Activated effector memory CD4-positive, alpha-beta T cell treated with Interleukin-2 at 50 U/mL for 16 hours (primary cell): Measurements from ENCODE around the gene USP5.
"Not testable (repeated sequence)": the region's sequence is repeated elsewhere in the genome, so short reads cannot be mapped to it uniquely, and the experiment has no call there.

Experiments
- DNase-seq: peaks from one replicate; pipeline ENCODE4 v3.0.0-alpha.2; 2020

The USP5 gene

DNA sequence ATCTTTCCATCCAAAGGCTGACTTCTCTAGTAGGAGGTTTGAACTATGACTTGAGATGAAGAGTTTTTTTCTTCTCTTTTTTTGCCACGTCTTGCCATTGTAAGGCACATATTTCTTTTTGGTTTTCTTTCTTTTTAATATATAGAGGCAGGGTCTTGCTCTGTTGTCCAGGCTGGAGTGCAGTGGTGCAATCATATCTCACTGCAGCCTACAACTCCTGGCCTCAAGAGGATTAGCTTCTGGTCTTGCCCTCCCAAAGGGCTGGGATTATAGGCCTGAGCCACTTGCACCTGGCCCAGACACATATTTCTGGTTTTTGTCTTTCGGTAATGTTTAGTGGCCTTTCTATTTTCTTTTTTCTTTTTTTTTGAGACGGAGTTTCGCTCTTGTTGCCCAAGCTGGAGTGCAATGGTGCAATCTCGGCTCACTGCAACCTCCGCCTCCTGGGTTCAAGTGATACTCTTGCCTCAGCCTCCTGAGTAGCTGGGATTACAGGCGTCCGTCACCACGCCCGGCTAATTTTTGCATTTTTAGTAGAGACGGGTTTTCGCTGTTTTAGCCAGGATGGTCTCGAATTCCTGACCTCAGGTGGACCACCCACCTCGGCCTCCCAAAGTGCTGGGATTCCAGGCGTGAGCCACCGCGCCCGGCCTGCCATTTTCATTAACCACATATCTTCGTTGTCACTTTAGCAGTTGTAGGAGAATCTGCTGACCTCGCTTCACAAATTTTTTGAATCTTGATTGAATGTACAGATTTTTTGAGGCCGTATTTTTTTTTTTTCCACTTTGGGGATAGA, 38.0 kb downstream of the USP5 start:
- not testable (repeated sequence) for DNase-seq

DNA sequence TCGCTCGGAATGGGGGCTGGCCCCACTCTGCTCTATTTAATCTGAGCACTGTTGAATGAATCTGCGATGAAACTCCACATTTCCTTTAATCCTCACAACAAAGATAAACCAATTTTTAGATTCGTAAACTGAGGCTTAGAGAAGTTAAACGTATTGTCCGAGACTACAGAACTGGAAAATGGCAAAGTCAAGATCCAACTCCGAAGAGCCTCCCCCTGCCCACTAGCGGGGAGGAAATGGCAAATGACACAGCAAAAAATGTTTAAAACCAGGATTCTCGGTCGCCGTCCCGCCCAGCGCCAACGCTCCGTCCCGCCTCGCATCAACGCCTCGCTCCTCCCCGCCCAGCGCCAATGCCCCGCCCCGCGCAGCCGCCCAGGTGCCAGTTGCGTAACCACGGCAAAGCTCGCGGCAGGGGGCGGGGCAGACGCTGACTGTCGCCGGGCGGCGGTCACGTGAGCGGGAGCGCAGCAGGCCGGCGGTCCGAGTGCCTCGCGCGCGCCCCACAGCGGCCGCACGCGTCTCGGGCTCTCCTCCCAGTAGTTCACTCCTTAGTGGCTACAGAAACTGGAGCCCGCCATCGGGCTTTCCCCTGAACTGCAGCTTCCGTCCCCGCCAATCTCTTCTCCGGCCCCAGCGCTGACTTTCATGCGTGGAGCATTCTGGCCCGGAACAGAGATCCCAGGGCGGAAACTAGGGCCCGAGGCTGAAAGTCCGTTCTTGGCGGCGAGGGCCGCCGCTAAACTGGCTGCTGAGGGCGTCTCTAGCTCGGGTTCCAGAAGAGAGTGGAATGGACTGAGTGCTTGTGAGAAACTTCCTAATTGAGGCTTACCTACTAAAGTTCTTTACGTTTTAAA, 39.1 kb downstream of the USP5 start:
- DNase-seq: peak; percentile 98

DNA sequence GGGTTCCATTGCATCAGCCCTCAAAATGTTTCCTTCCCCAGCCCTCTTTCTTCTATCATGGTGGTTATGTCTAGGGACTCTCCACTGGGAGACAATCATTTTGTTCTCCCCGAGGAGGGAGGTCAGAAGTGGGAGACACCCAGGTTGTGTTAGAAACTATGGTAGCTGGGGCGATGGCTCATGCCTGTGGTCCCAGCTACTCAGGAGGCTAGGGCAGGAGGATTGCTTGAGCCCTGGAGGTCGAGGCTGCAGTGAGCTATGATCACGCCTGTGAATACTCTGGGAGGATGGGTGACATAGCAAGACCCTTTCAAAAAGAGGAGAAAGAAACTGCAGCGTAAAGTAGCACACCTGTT, 39.7 kb downstream of the USP5 start:
- no peak for DNase-seq

DNA sequence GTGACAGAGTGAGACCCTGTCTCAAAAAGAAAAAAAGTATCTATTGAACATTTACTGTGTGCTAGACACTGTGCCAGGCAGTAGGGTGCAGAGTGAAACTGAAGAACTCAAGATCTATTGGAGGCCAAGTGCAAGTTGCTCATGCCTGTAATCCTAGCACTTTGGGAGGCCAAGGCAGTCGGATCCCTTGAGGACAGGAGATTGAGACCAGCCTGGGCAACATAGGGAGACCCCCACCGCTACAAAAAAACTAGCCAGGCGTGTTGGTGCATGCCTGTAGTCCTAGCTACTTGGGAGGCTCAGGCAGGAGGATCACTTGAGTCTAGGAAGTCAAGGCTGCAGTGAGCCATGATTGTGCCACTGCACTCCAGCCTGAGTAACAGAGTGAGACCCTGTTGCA, 40.7 kb downstream of the USP5 start:
- not testable (repeated sequence) for DNase-seq

DNA sequence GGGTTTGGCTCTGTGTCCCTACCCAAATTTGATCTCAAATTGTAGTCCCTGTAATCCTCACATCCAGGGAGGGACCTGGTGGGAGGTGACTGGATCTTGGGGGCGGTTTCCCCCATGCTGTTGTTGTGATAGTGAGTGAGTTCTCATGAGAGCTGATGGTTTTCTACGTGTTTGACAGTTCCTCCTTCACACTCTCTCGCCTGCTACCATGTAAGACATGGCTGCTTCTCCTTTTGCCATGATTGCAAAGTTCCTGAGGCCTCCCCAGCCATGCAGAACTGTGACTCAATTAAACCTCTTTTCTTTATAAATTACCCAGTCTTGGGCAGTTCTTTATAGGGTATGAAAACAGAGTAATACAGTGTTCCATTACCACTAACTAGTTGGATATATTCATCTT, 42.4 kb downstream of the USP5 start:
- no peak for DNase-seq

DNA sequence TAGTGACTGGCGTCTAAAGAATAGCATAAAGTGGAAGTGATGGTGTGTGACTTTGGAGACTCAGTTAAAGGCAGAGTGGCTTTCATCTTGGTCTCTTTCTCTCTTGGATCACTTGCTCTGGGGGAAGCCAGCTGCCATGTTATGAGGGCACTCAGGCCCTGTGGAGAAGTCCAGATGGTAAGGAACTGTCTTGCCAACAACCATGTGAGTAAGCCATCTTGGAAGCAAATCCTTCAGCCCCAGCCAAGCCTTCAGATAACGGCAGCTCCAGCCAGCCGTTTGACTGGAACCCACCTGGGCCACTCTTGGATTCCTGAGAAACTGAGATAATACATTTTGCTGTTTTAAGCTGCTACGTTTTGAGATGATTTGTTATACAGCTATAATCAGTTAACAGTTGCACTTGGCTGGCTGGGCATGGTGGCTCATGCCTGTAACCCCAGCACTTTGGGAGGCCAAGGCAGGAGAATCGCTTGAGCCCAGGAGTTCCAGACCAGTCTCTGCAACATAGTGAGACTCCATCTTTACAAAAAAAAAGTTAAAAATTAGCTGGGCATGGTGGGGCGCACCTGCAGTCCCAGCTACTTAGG, 45.0 kb downstream of the USP5 start:
- no peak for DNase-seq

DNA sequence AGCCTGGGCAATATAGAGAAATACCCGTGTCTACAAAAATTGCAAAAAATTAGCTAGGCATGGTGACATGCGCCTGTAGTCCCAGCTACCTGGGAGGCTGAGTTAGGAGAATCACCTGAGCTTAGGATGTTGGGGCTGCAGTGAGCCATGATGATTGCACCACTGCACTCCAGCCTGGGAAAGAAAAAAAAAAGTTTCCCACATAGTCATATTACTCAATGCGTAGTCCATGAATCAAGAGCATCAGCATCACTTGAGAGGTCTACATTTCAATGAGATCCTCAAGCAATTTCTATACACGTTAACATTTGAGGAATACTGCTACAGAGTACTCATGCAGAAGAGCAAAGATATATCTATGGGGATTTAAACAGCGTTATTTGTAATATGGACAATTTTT, 47.5 kb downstream of the USP5 start:
- DNase-seq: no peak

DNA sequence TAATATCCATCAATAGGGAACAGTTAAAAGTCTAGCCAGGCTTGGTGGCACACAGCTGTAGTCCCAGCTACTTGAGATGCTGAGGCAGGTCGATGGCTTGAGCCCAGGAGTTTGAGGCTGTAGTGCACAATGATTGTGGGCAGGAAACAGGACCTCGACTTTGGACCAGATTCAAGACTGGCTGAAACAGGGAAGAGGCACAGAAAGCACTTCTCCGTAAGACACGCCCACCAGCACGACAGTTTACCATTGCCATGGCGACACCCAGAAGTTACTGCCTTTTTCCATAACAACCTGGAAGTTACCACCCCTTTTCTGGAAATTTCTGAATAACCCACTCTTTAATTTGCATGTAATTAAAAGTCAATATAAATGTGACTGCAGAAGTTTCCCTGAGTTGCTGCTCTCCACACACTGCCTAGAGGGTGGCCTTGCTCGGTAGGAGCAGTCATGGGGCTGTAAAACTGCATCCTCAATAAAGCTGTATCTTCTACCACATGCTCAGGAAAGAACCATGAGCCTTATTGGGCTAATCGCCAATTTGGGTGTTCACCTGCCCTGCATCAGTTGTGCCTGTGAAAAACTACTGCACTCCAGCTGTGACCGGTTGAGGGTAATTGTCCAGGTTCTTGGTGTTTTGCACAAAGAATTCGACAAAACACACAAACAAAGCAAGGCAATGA, 48.0 kb downstream of the USP5 start:
- DNase-seq: no peak

DNA sequence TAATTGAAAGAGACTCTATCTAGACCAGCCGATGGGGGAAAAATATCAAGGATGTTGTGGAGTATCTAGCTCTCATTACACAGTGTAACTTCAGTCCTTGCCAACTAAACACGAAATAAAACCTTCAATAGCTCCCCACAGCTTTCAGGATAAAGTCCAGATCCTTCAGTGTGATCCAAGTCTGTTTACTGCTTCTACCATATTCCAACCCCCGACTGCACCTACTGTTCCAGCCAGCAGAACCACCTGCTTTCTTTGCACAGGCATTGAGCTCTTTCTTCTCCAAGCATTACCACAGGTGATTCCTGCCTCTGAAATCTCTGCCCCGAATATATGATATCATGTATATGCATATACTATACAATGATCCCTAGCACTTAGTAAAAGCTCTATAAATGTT, 50.5 kb downstream of the USP5 start:
- DNase-seq: no peak

DNA sequence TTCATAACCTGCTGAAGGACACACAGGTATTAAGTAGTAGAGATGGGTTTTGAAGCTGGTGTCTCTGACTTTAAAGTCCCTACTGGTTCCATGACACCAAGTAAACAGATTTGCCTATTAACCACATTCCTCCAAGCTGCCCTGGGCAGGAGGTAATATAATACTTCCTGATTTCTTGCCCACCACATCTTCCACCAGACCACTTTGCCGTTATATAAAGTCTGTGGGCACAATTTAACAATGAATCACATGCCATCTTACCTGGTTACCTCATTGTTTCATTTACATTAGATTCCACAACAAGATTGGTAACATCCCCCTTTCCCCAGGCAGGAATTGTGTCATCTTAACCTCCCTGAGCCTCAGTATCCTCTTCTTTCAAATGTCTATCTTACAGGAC, 51.8 kb downstream of the USP5 start:
- DNase-seq: no peak

DNA sequence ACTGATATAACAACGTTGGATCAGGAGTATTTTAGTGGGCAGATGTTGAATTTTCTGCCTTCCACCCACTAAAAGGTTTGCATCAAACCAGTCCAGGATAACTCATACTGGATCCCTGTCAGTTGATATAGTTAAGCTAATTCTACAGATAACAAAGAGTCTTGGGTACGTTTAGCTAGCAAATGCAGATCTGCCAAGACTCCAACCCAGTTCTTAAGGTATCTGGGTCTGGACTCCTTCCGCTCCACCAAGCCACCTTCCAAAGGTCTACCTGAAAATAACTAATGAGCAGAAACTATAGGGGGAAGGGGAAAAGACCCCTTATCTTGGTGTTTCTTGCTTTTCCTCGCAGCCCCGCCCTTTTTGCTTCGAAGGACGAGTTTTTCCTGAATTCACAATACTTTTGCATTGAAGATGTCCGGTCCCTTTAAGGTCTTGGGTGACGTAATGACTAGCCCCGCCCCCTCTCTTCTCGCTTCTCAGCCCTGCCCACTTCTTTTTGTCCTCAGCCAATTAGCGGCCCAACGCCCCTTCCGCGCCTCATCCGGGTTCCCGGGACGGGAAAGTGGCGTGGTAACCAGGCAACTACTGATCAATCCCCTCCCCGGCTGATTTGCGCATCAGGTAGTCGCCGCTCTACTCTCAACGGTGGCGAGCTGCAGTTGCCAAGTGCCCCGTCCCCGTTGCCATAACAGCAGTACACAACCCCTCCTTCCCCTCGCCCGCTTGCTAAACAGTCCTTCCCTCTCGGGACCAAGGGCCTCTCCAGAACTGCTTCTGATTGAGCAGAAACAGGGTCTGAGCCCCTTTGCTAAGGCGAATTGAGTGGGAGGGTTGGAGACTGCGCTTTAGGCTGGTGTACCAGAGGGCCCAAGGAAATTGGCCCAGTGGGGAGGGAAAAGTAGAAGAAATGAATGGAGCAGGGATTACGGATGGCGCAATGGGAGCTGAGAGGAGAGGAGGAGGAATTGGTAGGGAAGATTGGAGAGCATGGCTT, 52.6 kb downstream of the USP5 start, which contains the start of gene LRRC23:
LRRC23 (plus strand) TSS at position 543 of the 997 bp plus-strand sequence. CDS start 812 bp downstream, outside the sequence.
- DNase-seq: peak; percentile 93

DNA sequence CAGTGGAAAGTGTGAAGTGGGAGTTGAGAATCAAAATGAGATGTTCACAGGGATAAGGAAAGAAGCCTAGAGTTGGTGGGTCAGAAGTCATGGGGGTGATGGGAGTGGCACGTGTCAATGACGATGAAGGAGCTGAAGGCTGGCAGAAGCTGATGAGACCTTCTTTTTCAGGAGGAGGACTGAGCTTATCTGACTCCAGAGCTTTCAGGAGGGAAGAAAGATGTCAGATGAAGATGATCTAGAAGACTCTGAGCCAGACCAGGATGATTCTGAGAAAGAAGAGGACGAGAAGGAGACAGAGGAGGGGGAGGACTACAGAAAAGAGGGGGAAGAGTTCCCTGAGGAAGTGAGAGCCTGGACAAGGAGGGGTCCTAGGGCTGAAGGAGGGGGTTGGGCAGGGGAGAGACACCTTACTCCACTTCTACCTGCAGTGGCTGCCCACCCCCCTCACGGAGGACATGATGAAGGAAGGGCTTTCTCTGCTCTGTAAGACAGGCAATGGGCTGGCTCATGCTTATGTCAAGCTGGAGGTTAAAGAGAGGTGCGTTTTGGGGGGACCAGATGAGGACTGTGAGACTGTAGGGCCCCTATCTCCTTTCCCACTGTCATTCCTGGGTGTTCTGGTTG, 53.6 kb downstream of the USP5 start:
- no peak for DNase-seq

DNA sequence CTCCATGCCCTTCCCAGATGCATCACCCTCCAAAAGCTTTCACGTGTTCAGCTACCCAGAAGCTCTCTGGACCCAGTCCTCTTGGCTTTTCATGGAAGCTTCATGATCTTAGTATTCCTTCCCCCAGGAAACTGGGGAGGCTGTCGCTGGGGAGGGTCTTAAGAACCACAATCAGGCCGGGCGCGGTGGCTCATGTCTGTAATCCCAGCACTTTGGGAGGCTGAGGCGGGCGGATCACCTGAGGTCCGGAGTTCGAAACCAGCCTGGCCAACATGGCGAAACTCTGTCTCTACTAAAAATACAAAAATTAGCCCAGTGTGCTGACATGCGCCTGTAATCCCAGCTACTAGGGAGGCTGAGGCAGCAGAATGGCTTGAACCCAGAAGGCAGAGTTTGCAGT, 56.2 kb downstream of the USP5 start:
- not testable (repeated sequence) for DNase-seq

DNA sequence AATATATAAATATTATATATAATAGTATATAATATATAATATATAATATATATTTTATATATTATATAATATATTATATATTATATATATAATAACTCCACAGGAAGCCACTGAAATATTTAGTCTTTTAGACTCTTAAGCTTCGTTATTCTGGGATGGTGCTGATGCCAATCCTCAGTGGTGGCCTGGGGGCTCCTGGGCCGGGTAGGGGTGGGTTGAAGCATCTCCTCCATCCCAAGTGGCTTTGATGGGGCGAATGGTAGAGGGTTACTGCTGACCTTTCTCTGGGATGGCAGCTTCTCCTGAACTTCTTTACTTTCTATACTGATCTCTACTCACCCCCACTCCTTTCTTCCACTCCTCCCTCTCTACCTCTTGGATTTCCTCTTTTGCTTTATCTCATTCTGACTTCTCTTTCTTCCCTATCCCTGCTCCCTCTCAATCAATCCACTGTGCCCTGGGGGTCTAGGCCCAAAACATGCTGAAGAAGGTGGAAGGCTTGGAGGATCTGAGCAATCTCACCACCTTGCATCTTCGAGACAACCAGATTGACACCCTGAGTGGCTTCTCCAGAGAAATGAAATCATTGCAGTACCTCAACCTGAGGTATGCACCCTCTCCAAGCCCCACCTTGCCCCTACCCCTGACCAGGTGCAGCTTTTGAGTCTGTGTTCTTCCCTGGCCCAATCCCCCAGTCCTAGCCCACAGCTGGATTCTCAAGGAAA, 57.6 kb downstream of the USP5 start:
- DNase-seq: no peak

DNA sequence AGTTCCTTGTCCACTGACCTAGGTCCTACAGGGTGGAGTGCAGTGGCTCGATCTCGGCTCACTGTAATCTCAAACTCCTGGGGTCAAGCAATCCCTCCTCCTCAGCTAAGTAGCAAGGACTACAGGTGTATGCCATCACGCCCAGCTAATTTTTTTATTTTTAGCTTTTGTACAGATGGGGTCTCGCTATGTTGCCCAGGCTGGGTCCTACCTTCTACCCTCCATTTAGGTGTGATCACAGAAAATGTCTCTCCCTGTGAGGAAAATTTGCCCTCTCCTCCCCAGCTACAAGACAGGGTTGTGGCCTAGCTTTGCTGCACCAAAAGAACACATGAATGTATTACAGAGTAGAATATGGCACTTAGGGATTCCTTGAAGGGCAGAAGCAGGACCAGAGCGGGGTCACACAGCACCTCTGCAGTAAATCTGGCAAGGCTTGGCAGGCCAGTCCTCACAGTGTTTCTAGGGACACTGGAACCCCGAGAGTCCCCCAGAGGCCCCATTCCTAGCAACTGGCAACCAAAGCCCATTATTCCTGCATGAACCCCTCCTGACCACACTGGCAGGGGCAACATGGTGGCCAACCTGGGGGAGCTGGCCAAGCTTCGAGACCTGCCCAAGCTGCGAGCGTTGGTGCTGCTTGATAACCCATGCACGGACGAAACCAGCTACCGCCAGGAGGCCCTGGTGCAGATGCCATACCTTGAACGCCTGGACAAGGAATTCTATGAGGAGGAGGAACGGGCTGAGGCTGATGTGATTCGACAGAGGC, 60.4 kb downstream of the USP5 start:
- no peak for DNase-seq

DNA sequence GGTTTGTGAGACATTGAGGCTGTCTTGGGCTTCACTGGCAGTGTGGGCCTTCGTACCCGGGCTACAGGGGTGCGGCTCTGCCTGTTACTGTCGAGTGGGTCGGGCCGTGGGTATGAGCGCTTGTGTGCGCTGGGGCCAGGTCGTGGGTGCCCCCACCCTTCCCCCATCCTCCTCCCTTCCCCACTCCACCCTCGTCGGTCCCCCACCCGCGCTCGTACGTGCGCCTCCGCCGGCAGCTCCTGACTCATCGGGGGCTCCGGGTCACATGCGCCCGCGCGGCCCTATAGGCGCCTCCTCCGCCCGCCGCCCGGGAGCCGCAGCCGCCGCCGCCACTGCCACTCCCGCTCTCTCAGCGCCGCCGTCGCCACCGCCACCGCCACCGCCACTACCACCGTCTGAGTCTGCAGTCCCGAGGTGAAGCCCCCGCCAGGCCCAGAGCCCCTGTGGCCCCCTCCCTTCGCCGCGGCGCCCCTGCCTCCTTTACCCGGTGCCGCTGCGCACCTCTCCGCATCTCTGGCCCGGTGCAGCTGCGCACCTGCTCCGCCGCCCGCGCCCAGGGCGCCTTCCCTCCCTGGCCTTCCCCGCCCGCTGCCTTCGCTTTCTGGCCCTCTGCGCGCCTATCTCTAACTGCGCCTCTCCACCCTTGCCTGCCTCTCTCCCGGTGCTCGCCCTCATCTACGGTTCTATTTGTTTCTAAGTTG, 62.4 kb downstream of the USP5 start, which contains the start of gene ENO2:
ENO2 (plus strand) TSS at position 335 of the 701 bp plus-strand sequence. CDS start 1,253 bp downstream, outside the sequence.
- peak; percentile 79 for DNase-seq

DNA sequence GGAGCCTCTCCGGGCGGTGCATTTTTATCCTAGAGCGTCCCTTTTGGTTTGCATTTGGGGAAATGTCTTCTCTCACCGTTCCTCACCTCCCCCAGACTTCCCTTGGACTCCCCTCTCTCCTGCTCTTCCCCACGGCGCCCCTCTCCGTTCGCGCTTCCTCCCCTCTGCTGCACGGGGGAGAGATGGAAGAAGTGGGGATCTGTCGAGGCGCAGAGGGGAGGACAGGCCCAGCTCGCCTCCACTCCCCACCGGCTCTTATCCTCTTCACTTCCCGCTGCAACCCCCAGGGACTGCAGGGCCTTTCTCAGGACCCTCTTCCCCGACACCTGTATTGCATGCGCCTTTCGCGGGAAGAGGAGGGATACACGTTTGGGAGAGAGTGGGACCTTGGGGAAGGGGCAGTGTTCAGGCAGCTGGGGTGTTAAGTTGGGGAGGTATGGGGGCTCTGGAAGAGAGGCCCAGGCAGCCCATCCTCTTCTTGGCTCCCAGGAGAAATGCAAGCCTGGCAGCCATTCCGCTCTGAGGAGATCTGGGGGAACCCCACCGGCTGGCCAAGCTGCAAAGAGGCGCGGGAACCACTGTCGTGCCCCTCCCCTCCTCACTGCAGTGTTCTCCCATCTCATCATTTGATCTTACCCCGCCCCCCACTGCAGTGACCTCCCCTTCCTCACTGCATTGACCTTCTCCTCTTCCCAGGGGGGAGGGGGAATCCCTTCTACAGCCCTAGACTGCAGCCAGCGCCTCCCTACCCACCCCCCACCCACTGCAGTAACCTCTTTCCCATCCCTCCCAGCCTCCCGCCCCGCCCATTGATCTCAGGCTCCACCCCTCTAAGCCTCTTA, 63.2 kb downstream of the USP5 start:
- DNase-seq: no peak

DNA sequence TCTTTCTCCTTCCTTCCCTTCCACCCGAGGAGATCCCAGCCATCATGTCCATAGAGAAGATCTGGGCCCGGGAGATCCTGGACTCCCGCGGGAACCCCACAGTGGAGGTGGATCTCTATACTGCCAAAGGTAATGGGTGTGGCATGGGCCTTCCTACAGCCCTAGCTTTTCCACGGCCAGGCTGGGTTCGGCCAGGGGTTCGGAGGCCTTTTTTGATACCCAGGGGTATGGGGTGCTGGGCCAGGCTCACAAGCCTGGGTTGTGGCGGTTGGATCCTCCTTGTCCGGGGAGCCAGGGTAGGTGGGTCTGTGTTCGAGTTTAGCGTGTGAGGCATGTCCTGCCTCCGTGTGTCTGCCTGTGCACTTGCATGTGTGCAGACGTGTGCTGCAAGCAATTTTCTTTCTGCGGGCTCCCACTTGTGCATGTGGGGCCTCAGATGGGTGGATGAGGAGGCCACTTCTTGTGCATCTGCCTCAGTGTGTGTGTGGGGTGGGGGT, 63.9 kb downstream of the USP5 start:
- DNase-seq: no peak
